Bronchus fibroblast of lung (primary cell): ENCODE measurements around the gene OR10G2. TPM values are rescaled to one million over a fixed set of nuclear protein-coding genes. Genes with fewer than 3 reads are reported as not detected.

Source experiments
- total RNA-seq: library from RNA; depleted of rRNA; stranded (reverse); fragments of >200 nt; gene quantifications from 2 replicates; pipeline ENCODE4 v1.2.3, GENCODE V29; 2015

The OR10G2 gene
- not detected in 2 replicates for total RNA-seq

GRCh38 chr14:21634840-21635239 is at the start of gene OR10G2:
TSS of gene OR10G2 (minus strand) at chr14:21634940. CDS start at chr14:21634842, 98 bp downstream.

GRCh38 chr14:21673718-21674117 is 39.0 kb upstream of the OR10G2 start, which contains the start of gene OR4E1:
TSS of gene OR4E1 (minus strand) at chr14:21673818. CDS start at chr14:21670935, 2,883 bp downstream.

GRCh38 chr14:21653331-21653885 is 18.7 kb upstream of the OR10G2 start, which contains the start of gene OR4E2:
TSS of gene OR4E2 (plus strand) at chr14:21653835. CDS start at chr14:21665083, 11,248 bp downstream.

Other genes with a start within 250 kb of the OR10G2 start
- 33.3 and 35.8 TPM in 2 replicates for gene CHD8, start 178.8 kb downstream of the OR10G2 start, total RNA-seq
- gene RAB2B, start 158.0 kb downstream of the OR10G2 start, total RNA-seq, result 13.2 and 16.3 TPM in 2 replicates
- 23.5 and 28.6 TPM in 2 replicates for gene TOX4, start 157.7 kb downstream of the OR10G2 start, total RNA-seq
- 42.4 and 46.7 TPM in 2 replicates for gene METTL3, start 123.6 kb downstream of the OR10G2 start, total RNA-seq
- 7.2 and 9.2 TPM in 2 replicates for gene SALL2, start 108.6 kb downstream of the OR10G2 start, total RNA-seq
- gene OR10G3, start 54.9 kb downstream of the OR10G2 start, total RNA-seq, result not detected in 2 replicates
- not detected in 2 replicates for gene OR4E2, start 18.9 kb upstream of the OR10G2 start, total RNA-seq
- not detected in 2 replicates for gene OR4E1, start 38.9 kb upstream of the OR10G2 start, total RNA-seq